NOMO-1 treated with dmso at 0.1 percent for 144 hours (cell line): ENCODE data around the gene CYP2D6.
"Not testable (repeated sequence)": the region's sequence is repeated elsewhere in the genome, so short reads cannot be mapped to it uniquely, and the experiment has no call there.

Source experiments
- DNase-seq: peaks from one replicate; lab custom pipeline; 2025; ENCODE audit not compliant: unreplicated experiment; lab: John Stamatoyannopoulos, UW

CYP2D6 gene

DNA sequence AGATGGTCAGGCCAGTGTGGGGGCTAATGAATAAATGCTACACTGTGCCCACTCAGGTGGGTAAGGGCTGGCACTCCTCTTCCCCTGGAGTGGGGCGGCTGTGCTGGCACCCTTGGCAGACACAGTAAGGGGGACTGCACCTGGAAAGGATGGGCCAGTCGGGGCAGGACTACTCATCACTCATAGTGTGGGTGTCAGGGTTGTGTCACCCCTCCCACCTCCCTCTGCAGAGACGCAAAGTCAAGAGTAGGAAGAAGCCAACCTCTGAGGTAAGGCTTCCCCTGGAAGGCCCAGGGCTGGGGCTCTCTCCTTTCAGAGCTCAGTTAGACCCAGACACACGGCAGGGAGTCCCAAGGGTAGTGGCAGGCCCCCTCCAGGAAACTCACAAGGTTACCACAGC, 5.1 kb upstream of the CYP2D6 start:
- not testable (repeated sequence) for DNase-seq

DNA sequence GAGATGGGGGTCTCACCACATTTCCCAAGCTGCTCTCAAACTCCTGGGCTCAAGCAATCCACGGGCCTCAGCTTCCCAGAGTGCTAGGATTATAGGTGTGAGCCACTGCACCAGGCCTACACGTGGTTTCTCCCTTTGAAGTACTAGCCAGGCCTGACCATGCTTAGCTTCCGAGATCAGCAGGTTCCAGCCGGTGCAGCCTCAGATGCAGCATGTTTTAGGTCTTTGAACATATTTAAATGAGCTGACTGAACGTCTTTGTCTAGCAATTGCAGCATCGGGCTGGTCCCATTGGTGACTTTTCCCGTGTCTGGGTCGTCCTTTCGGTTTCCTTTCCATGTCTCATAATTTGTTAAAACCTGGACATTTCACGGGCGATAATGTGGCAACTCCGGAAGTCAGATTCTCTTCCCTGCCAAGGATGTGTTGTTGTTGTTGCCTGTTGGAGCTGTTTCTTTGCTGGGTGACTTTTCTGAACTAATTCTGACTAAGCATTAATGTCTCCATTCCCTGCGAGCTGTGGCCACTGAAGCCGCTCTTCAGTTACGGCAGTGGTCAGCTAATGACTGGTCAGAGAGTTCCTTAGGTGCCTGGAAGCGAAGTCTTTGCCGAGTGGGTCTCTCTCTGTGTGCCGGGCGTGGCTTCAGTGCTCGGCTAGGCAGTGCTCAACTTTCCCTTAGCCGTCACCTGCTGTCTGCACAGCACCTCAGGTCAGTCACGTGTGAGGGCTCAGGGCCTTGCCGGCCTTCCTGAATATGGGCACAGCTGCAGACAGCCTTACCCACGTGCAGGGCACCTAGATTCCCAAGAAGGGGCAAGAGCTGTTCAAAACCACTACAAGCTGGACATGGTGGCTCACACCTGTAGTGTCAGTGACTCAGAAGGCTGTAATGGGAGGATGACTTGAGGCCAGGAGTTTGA, 3.8 kb upstream of the CYP2D6 start:
- DNase-seq: no peak

DNA sequence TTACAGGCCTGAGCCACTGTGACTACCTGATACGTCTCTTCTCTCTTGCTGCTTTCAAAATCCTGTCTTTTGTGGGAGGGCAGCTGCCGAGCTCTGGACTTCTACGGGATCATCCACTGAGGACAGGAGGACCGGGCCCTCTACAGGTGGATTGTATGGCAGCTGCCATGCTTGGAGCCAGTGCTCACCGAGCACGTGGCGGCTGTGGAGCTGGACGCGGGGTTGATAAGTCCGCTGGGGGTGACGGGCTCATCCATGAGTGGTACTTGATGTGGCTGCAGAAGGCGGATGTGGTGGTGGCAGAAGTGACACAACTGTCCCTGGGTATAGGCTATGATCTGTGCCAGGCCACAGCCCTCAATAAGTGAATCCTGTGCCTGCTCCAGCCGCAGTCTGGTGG, 1.8 kb upstream of the CYP2D6 start:
- no peak for DNase-seq

DNA sequence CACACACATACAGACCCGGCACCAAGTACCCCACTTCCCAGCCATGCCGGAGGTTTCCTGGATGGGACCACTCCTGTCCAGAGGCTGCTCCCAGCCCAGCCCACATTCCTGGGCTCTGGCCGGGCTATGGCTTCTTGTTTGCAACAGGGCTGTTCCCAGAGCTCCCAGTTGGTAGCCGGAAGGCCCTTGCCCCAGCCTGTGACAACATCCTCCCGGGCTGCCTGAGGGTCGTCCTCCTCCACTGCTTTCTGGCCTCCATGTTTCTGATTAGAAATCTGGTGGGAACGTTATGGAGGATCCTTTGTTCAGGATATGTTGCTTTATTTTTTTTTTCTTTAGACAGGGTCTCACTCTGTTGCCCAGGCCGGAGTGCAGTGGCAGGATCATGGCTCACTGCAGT, 952 bp upstream of the CYP2D6 start:
- DNase-seq: no peak

DNA sequence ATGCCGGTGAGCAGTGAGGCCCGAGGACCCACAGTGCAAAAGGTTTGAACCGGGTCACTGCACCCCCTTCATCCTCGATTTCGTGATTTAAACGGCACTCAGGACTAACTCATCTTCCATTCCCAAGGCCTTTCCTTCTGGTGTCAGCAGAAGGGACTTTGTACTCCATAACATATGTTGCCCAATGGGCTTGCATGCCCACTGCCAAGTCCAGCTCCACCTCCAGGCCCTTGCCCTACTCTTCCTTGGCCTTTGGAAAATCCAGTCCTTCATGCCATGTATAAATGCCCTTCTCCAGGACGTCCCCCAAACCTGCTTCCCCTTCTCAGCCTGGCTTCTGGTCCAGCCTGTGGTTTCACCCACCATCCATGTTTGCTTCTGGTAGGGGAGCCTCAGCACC, 428 bp downstream of the CYP2D6 start:
- DNase-seq: not testable (repeated sequence)

DNA sequence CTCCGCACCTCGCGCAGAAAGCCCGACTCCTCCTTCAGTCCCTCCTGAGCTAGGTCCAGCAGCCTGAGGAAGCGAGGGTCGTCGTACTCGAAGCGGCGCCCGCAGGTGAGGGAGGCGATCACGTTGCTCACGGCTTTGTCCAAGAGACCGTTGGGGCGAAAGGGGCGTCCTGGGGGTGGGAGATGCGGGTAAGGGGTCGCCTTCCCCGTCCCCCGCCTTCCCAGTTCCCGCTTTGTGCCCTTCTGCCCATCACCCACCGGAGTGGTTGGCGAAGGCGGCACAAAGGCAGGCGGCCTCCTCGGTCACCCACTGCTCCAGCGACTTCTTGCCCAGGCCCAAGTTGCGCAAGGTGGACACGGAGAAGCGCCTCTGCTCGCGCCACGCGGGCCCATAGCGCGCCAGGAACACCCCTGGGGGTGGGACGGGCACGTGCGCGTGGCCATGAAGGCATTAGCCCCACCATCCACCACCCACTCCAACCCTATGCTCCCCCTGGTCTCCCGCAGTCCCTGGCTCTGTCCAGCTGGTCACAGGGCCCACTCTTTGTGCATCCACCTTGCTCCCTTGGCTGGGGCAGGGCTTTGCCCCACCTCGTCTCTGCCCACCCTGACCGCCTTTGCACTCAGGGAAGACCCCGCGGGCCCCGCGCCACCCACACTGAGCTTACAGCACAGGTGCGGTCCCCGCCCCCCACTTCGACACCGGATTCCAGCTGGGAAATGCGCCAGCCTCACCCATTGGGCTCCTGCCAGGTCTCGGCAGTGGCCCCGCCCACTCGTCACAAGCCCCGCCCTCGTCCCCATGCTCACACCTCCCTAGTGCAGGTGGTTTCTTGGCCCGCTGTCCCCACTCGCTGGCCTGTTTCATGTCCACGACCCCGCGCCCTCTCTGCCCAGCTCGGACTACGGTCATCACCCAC, 1.6 kb downstream of the CYP2D6 start:
- not testable (repeated sequence) for DNase-seq

DNA sequence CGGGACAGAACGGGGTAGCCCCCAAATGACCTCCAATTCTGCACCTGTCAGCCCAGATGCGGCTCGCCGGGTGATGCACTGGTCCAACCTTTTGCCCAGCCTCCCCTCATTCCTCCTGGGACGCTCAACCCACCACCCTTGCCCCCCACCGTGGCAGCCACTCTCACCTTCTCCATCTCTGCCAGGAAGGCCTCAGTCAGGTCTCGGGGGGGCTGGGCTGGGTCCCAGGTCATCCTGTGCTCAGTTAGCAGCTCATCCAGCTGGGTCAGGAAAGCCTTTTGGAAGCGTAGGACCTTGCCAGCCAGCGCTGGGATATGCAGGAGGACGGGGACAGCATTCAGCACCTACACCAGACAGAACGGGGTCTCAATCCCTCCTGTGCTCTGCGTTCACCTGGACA, 2.6 kb downstream of the CYP2D6 start:
- not testable (repeated sequence) for DNase-seq

DNA sequence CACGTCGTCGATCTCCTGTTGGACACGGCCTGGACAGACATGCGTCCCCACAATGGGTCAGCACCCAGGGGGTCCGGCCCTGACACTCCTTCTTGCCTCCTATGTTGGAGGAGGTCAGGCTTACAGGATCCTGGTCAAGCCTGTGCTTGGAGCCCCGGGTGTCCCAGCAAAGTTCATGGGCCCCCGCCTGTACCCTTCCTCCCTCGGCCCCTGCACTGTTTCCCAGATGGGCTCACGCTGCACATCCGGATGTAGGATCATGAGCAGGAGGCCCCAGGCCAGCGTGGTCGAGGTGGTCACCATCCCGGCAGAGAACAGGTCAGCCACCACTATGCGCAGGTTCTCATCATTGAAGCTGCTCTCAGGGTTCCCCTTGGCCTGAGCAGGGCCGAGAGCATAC, 3.0 kb downstream of the CYP2D6 start:
- no peak for DNase-seq

DNA sequence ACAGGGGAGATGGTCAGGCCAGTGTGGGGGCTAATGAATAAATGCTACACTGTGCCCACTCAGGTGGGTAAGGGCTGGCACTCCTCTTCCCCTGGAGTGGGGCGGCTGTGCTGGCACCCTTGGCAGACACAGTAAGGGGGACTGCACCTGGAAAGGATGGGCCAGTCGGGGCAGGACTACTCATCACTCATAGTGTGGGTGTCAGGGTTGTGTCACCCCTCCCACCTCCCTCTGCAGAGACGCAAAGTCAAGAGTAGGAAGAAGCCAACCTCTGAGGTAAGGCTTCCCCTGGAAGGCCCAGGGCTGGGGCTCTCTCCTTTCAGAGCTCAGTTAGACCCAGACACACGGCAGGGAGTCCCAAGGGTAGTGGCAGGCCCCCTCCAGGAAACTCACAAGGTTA, 7.1 kb downstream of the CYP2D6 start:
- not testable (repeated sequence) for DNase-seq

DNA sequence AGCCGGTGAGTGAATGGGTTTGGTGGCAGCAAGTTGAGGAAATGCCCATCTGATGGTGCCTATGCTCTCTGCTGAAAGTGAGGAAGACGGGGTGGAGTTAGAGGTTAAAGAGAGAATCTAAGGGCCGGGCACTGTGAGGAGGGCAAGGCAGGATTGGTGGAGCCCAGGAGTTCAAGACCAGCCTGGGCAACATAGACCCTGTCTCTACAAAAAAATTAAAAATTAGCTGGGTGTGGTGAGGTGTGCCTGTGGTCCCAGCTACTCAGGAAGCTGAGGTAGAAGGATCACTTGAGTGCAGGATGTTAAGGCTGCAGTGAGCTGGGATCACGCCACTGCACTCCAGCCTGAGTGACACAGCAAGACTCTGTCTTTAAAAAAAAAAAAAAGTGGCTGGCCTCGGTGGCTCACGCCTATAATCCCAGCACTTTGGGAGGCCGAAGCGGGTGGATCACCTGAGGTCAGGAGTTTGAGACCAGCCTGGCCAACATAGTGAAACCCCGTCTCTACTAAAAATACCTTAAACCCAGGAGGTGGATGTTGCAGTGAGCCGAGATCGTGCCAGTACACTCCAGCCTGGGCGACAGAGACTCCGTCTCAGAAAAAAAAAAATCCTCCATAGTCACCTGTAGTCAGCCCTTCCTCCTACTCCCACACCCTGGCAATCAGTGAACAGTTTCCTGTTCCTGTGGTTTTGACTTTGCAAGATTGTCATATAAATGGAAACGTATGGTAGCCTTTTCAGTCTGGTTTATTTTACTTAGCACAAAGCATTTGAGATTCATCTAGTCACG, 10.2 kb downstream of the CYP2D6 start:
- peak; percentile 30 for DNase-seq

DNA sequence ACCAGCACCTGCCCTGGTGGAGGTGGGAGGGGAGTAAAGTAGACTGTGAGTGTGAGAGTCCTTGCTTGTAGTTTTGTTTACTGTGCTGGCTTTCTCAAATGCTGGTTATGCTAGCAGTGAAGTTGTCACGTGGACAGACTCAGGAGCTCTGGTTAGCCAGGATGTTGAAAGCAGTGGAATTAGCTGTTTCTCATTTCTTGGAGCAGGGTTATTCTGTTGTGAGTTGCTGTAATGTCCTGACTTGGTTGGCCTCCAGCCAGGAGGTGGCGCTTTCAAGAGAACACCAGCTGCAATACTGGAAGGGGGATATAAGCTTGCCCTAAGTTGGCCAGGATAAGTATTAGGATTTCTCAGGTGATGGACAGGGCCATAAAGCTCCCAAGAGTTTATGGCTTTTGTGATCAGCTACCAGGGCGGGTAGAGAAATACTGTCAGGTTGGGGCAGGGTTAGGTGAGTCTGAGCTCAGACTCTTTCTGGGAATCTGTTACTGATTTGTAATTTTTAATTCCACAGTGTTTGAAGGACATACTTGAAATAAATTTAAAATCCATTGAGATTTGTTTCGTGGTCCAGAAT, 13.7 kb downstream of the CYP2D6 start:
- DNase-seq: no peak

DNA sequence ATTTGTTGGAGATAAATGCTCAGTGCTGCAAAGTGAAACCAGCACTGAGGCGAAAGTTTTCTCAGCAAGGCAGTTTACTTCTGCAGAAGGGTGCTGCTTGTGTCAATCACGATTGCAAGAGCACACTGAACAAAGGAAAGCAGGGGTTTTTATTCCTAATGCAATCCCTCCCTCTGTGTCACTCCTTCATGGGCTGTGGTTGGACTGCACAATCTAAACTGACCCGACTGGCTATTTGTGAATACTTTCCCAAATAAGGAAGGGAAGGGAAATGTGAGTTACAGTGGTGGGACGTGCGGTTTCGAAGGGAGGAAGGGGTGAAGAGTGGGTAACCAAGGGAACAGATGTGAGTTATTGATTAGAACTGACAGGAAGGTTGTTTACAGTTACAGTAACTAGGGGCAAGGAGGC, 15.2 kb downstream of the CYP2D6 start:
- DNase-seq: not testable (repeated sequence)

DNA sequence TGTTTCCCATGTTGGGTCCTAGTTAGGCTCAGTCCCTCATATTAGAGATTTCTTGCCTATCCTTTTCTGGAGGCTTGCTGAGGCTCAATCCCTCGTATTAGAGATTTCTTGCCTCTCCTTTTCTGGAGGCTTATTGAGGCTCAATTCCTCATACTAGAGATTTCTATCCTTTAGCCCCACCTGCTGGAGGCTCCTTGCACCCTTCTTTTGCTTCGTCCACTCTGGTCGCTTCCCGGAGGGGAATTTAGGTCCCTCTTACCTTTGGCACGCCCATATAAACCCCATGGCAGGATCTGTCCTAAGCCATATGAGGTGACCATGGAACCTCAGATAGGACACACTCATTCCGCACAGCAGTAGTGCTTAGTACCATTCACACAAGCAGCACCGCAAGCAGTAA, 15.9 kb downstream of the CYP2D6 start:
- no peak for DNase-seq

DNA sequence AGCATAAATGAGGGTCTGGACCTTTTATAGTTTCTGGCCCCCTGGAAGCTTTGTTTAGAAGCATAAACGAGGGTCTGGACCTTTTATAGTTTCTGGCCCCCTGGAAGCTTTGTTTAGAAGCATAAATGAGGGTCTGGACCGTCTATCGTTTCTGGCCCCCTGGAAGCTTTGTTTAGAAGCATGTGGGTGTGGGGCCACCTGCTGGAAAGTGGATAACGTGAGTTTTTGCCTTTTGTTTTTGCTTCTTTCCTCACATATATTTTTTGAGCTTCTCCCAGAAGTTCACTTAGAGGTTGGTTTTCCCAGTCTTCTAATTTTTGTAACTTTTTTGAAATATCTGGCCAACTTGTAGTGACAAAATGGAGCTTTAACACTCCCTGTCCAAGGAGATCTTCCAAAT, 17.8 kb downstream of the CYP2D6 start:
- not testable (repeated sequence) for DNase-seq

DNA sequence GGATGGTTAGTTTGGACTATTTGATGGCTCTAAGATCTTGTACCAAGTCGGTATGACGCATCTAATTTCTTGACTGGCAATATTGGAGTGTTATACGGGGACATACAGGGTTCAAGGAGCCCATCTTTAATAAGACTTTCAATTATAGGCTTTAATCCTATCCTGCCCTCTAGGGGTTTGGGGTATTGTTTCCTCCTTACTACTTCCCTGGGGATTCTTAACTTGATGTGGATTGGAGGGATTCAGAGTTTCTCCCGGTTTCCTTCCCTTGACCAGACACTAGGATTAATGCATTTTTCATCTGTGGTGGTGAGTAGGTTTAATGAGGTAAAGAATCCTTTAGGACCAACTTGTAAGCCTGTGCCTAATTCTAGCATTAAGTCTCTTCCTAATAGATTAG, 18.8 kb downstream of the CYP2D6 start:
- DNase-seq: no peak

DNA sequence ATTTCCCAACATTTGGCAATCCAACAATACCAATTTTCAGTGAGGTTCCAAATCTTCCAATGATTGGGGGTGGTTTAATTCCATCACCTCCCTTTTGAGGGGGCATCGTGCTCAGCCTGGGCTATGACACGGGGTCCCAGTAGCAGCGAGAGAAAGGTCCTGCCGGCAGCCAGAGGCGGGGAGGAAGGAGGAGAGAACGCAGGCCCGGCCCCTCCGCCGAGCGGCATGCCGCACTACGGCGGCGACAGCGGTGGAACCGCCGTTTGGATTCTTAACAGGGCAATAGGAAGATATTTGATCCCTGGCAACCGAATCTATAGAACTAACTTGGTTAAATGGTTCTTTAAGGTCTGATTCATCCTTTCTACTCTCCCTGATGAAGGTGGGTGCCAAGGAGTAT, 21.8 kb downstream of the CYP2D6 start:
- DNase-seq: no peak

DNA sequence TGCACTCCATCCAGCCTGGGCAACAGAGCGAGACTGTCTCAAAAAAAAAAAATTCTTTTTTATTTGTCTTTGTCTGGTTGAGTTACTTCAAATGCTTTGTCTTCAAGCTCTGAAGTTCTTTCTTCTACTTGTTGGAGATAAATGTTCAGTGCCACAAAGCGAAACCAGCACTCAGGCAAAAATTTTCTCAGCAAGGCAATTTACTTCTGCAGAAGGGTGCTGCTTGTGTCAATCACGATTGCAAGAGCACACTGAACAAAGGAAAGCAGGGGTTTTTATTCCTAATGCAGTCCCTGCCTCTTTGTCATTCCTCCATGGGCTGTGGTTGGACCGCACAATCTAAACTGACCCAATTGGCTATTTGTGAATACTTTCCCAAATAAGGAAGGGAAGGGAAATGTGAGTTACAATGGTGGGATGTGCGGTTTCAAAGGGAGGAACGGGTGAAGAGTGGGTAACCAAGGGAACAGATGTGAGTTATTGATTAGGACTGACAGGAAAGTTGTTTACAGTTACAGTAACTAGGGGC, 26.2 kb downstream of the CYP2D6 start:
- not testable (repeated sequence) for DNase-seq

DNA sequence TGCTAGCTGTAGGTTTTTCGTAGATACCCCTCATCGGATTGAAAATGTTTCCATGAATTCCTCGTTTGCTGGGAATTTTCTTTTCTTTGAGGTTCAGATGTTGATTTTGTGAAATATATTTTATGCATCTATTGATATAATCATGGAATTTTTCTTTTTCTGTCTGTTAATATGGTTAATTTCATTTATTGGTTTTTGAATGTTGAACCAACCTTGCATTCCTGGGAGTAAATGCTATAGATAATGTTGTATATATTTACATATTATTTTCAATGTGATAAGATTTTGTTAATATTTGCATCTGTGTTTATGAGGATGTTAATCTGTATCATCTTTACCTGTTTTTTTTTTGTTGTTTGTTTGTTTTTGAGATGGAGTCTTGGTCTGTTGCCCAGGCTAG, 29.4 kb downstream of the CYP2D6 start:
- no peak for DNase-seq

DNA sequence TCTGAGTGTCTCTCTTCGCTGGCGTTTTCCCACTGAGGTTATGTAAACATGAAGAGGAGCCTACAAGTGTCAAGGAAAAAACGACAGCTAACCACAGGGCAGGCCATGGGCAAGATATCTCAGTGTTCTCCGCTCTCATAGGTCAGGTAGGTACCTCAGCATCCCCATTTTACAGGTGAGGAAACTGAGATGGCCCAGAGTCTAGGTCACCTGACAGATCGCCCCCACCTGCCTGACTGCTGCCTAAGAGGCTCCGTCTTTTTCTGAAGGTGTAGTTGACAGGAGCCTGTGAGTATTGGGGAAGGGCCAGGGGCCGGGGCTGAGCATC, 39.2 kb downstream of the CYP2D6 start:
- DNase-seq: no peak

DNA sequence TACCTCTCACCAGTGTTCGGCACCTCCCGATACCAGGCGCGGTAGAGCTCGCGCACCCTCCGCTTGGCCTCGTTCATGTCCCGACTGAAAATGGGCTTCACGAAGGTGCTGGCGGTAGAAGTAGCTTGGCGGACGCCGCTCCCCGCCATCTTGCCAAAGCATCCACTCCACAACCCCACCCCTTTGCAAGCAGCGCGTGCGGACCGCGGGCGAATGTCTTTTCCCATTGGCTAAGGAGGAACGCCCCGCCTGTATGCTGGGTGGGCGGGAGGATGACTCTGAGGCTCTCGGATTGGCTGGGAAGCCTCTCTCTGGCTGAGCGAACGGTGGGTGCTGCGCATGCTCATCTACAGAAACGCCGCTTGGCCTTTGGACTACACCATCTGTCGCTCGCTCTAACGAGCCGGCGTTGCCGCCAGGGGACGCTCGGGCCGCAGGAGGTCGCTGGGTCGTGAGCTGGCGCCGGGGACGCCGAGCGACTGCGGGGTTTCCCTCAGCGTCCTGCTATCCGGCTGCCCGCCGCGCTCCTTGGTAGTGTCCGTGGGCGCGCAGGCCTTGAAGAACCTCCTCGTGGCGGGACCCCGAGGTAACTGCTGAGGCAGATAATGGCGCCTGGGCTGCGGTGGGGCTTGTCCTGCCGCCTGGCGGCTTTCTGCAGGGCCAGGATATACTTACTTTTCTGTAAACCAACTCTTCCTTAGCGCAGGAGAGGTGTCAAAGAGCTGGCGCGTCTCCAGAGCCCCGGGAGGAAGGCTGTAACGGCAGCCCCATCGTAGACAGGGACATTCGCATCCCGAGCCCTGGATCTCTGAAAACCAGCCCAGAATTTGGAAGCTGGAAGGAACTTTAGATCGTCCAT, 39.8 kb downstream of the CYP2D6 start, which contains the start of gene NDUFA6:
Gene NDUFA6, minus strand, starts transcription at position 177 of the 859 bp plus-strand sequence. Its CDS starts 28 bp downstream, at position 149.
- DNase-seq: peak; percentile 96
